Fibroblast of pulmonary artery (primary cell): ENCODE data around the gene PLPP1.
"Not testable (repeated sequence)": the region's sequence is repeated elsewhere in the genome, so short reads cannot be mapped to it uniquely, and the experiment has no call there.

Experiments used
- DNase-seq: peaks from one replicate; pipeline ENCODE4 v3.0.0-alpha.2; 2010; ENCODE audit warnings: low read depth
- H3K4me3 ChIP-seq: replicated peaks from 2 replicates; pipeline ENCODE4 v1.5.1; 2011; ENCODE audit warnings: low read depth, mild to moderate bottlenecking, control low read depth, low read length, moderate library complexity
- CTCF ChIP-seq: IDR thresholded peaks from 2 replicates; pipeline ENCODE4 v1.5.1; 2011; ENCODE audit warnings: mild to moderate bottlenecking, control low read depth, low read length, inconsistent platforms; ENCODE audit errors: missing control alignments

The PLPP1 gene

GRCh38 chr5:55538661-55539060 is 3.9 kb upstream of the PLPP1 start:
- H3K4me3 ChIP-seq, result no peak overlapping the region
- no peak for DNase-seq
- TF ChIP-seq CTCF, result no peak

- H3K4me3 ChIP-seq, DNase-seq: not testable (repeated sequence)
These were observed 2.6 kb upstream of the PLPP1 start for GRCh38 chr5:55537315-55537714.

GRCh38 chr5:55535199-55535905 is 588 bp upstream of the PLPP1 start:
- DNase-seq, result no peak
- no peak for TF ChIP-seq CTCF
- H3K4me3 ChIP-seq, result peak overlapping the region; percentile 88

- peak overlapping the region; percentile 88 for H3K4me3 ChIP-seq
- no peak for TF ChIP-seq CTCF
- peak; percentile 48 for DNase-seq
These were observed 986 bp downstream of the PLPP1 start for GRCh38 chr5:55533521-55534435.

GRCh38 chr5:55530669-55531068 is 4.1 kb downstream of the PLPP1 start:
- no peak for DNase-seq
- no peak overlapping the region for H3K4me3 ChIP-seq
- TF ChIP-seq CTCF, result no peak

GRCh38 chr5:55524816-55525215 is 9.9 kb downstream of the PLPP1 start:
- TF ChIP-seq CTCF, result no peak
- no peak for DNase-seq

GRCh38 chr5:55523293-55523692 is 11.5 kb downstream of the PLPP1 start:
- DNase-seq, result no peak
- H3K4me3 ChIP-seq, result no peak overlapping the region
- TF ChIP-seq CTCF, result no peak

More at GRCh38 chr5:55524816-55525215, 9.9 kb downstream of the PLPP1 start:
- no peak overlapping the region for H3K4me3 ChIP-seq
